HCT116 (cell line): ENCODE measurements around the gene SYNE2. TPM values are rescaled to one million over a fixed set of nuclear protein-coding genes. Genes with fewer than 3 reads are reported as not detected.

Experiments used
- ATAC-seq: fragments of 200-7000 bp; cut with Tn5 transposase; 2 replicates; pipeline ENCODE4 v1.9.1; 2020; ENCODE audit warnings: mild to moderate bottlenecking, moderate library complexity
- BruUV-seq: library from RNA; stranded (reverse); fragments of 400-500 nt; replicated peaks from 2 replicates; lab custom pipeline; 2021; lab: Mats Ljungman, UMichigan
- CTCF ChIA-PET: fragments of 300-600 bp; sonication (Branson Sonifier 250); formaldehyde crosslinking; loops from one replicate; lab custom pipeline; 2021; ENCODE audit warnings: antibody characterized with exemption; lab: Charles Lee
- POLR2A ChIA-PET: fragments of 300-600, 350-600 bp; sonication (Branson Sonifier 250); formaldehyde crosslinking; loops from one replicate; lab custom pipeline; 2021; ENCODE audit warnings: antibody characterized with exemption; lab: Charles Lee
- RAD21 ChIA-PET, 2 experiments: fragments of 300-600 bp; sonication (Branson Sonifier 250); formaldehyde crosslinking; loops; one replicate each; lab custom pipeline; 2023; ENCODE audit warnings: low total read pairs in 2 of 2; ENCODE audit not compliant: uncharacterized antibody in 2 of 2, unreplicated experiment in 2 of 2, low non-redundant PET in 1 of 2; lab: Charles Lee
- DNase-seq: peaks from one replicate; pipeline ENCODE4 v3.0.0-alpha.2; 2010; ENCODE audit warnings: low read depth, low spot score
- H2AFZ ChIP-seq: fragments of 200-600 bp; shearing (Covaris generic), sonication (generic); 2 replicates; pipeline ENCODE4 v1.6.1; 2017; ENCODE audit warnings: low read depth, mixed run types, mixed read lengths, antibody characterized with exemption, low read length; ENCODE audit not compliant: poor library complexity, severe bottlenecking
- H3K27ac ChIP-seq: 2 replicates; pipeline ENCODE4 v1.5.1; 2012; ENCODE audit warnings: low read depth, low read length
- H3K27me3 ChIP-seq: fragments of 200-600 bp; sonication (generic); 2 replicates; pipeline ENCODE4 v1.6.1; 2016; ENCODE audit warnings: mixed run types, low read length, mixed read lengths; ENCODE audit not compliant: insufficient read depth
- H3K36me3 ChIP-seq, 2 experiments: fragments of 200-500 bp in 1 of 2; fragments of 200-600 bp in 1 of 2; sonication (Bioruptor generic) in 1 of 2; sonication (generic) in 1 of 2; 2 replicates each; pipeline versions ENCODE4 v1.5.1 to v1.6.1; 2014 to 2016; ENCODE audit warnings: low read length in 2 of 2, inconsistent platforms in 1 of 2, mixed read lengths in 1 of 2, mixed run types in 1 of 2; ENCODE audit not compliant: insufficient read depth in 2 of 2, control insufficient read depth in 1 of 2
- H3K4me1 ChIP-seq, 2 experiments: fragments of 200-600 bp in 1 of 2; sonication (generic) in 1 of 2; 2 replicates each; pipeline versions ENCODE4 v1.5.1 to v1.6.1; 2012 to 2017; ENCODE audit warnings: low read length in 2 of 2, inconsistent platforms in 1 of 2, mild to moderate bottlenecking in 1 of 2, mixed read lengths in 1 of 2, mixed run types in 1 of 2, moderate library complexity in 1 of 2; ENCODE audit not compliant: insufficient read depth in 2 of 2, control insufficient read depth in 1 of 2
- H3K4me2 ChIP-seq: fragments of 200-600 bp; sonication (generic); 2 replicates; pipeline ENCODE4 v1.6.1; 2017; ENCODE audit warnings: mixed run types, low read length, mixed read lengths
- H3K4me3 ChIP-seq, 2 experiments: fragments of 200-600 bp in 1 of 2; sonication (generic) in 1 of 2; replicated peaks in 1 of 2; 2 replicates each; pipeline ENCODE4 v1.5.1; 2011 to 2016; ENCODE audit warnings: low read length in 2 of 2, control low read depth in 1 of 2, low read depth in 1 of 2, mild to moderate bottlenecking in 1 of 2, mixed read lengths in 1 of 2, mixed run types in 1 of 2
- H3K79me2 ChIP-seq: fragments of 200-600 bp; sonication (generic); 2 replicates; pipeline ENCODE4 v1.6.1; 2017; ENCODE audit warnings: mild to moderate bottlenecking, mixed run types, low read length, moderate library complexity, mixed read lengths; ENCODE audit not compliant: insufficient read depth
- H3K9ac ChIP-seq: fragments of 200-600 bp; sonication (generic); 2 replicates; pipeline ENCODE4 v1.6.1; 2016; ENCODE audit warnings: low read length, mixed read lengths
- H3K9me2 ChIP-seq: fragments of 200-600 bp; sonication (generic), shearing (Covaris generic); 2 replicates; pipeline ENCODE4 v1.6.1; 2017; ENCODE audit warnings: mixed run types, mild to moderate bottlenecking, moderate library complexity; ENCODE audit not compliant: insufficient read depth
- H3K9me3 ChIP-seq, 2 experiments: fragments of 200-500 bp in 1 of 2; fragments of 200-600 bp in 1 of 2; sonication (Bioruptor generic) in 1 of 2; sonication (generic) in 1 of 2; 2 replicates each; pipeline ENCODE4 v1.6.1; 2014 to 2017; ENCODE audit warnings: low read length in 2 of 2, mixed read lengths in 2 of 2, inconsistent platforms in 1 of 2, low read depth in 1 of 2, mild to moderate bottlenecking in 1 of 2, mixed run types in 1 of 2, moderate library complexity in 1 of 2; ENCODE audit not compliant: control insufficient read depth in 1 of 2, insufficient read depth in 1 of 2
- H4K20me1 ChIP-seq: fragments of 200-600 bp; sonication (generic), shearing (Covaris generic); 2 replicates; pipeline ENCODE4 v1.6.1; 2017; ENCODE audit warnings: mixed run types, mild to moderate bottlenecking, moderate library complexity; ENCODE audit not compliant: insufficient read depth
- CBX3 ChIP-seq: IDR thresholded peaks from 2 replicates; pipeline ENCODE4 v1.6.1; 2012; ENCODE audit warnings: low read depth
- REST ChIP-seq: IDR thresholded peaks from 2 replicates; pipeline ENCODE4 v1.6.1; 2012; ENCODE audit warnings: low read depth
- SIN3A ChIP-seq: IDR thresholded peaks from 2 replicates; pipeline ENCODE4 v1.6.1; 2012; ENCODE audit warnings: low read depth
- SRF ChIP-seq: IDR thresholded peaks from 2 replicates; pipeline ENCODE4 v1.6.1; 2012; ENCODE audit warnings: low read depth
- YY1 ChIP-seq: IDR thresholded peaks from 2 replicates; pipeline ENCODE4 v1.6.1; 2011; ENCODE audit warnings: low read length, low read depth, moderate library complexity, mild to moderate bottlenecking; ENCODE audit not compliant: insufficient replicate concordance; ENCODE audit errors: extremely low read depth
- ZFX ChIP-seq: fragments of 450-650 bp; IDR thresholded peaks from 2 replicates; pipeline ENCODE4 v1.6.1; 2017
- intact Hi-C: fragments of 100-400 bp; cut with micrococcal nuclease; formaldehyde crosslinking; loops from 2 replicates; pipeline ENCODE4 v1.10.0; 2022
- total RNA-seq: library from RNA; stranded (reverse); gene quantifications from one replicate; pipeline ENCODE4 v1.2.1, GENCODE V29; 2021; ENCODE audit not compliant: unreplicated experiment
- TF ChIP-seq, protein P1 (sequence below): IDR thresholded peaks from 2 replicates; pipeline ENCODE4 v1.6.1; 2011; ENCODE audit warnings: mild to moderate bottlenecking, low read length, moderate library complexity; ENCODE audit not compliant: insufficient replicate concordance; ENCODE audit errors: extremely low read depth

The SYNE2 gene
- total RNA-seq, 1 experiment from 2014 or later: 28.8 TPM

DNA sequence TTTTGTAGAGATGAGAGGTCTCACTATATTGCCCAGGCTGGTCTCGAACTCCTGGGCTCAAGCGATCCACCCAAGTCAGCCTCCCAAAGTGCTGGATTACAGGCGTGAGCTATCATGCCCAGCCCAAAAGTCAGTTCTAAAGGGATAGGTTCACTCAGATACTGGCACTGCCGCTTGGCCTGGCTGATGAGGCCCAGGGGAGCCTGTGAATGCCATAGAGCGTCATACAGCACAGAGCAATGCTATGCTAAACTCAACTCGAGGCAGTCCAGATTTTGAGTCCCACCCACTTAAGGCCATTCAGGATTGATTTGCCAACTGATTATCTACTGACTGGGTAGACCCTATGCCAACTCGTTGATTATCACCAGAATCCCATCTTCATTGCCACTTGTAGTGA is 262.0 kb downstream of the SYNE2 start:
- TF ChIP-seq, protein P1, sequence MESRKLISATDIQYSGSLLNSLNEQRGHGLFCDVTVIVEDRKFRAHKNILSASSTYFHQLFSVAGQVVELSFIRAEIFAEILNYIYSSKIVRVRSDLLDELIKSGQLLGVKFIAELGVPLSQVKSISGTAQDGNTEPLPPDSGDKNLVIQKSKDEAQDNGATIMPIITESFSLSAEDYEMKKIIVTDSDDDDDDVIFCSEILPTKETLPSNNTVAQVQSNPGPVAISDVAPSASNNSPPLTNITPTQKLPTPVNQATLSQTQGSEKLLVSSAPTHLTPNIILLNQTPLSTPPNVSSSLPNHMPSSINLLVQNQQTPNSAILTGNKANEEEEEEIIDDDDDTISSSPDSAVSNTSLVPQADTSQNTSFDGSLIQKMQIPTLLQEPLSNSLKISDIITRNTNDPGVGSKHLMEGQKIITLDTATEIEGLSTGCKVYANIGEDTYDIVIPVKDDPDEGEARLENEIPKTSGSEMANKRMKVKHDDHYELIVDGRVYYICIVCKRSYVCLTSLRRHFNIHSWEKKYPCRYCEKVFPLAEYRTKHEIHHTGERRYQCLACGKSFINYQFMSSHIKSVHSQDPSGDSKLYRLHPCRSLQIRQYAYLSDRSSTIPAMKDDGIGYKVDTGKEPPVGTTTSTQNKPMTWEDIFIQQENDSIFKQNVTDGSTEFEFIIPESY: no peak
- no peak for TF ChIP-seq YY1
- no peak for TF ChIP-seq REST
- TF ChIP-seq CBX3: no peak
- no peak for TF ChIP-seq ZFX
- TF ChIP-seq SRF: no peak
- no peak for TF ChIP-seq SIN3A
- no peak overlapping the region for H3K27ac ChIP-seq
- BruUV-seq: no TSS peak

More for the DNA sequence above, 262.0 kb downstream of the SYNE2 start:
- Histone ChIP-seq H2AFZ (no peak overlapping the region), H4K20me1 (no peaks in the 10 kb centered on the region), H3K27me3 (no peaks in the 10 kb centered on the region), H3K79me2 (no peaks in the 10 kb centered on the region), H3K4me3 (no peak overlapping the region), H3K9me2 (no peaks in the 10 kb centered on the region), H3K9ac (no peak overlapping the region), H3K9me3 (no peaks in the 10 kb centered on the region), H3K4me2 (no peak overlapping the region), H3K36me3 (no peaks in the 10 kb centered on the region; a peak in 1 of 4 replicates), H3K4me1 (no peaks in the 10 kb centered on the region)
- ChIA-PET POLR2A (no interaction called here), CTCF (no interaction called here), RAD21 (no interaction called here)
- intact Hi-C loops: no loop called here
- DNase-seq (no peak), ATAC-seq (no peak)
